GM18870 (cell line): ENCODE measurements around the gene ATXN1.
"Not testable (repeated sequence)": the region's sequence is repeated elsewhere in the genome, so short reads cannot be mapped to it uniquely, and the experiment has no call there.

ENCODE experiments used
- ATAC-seq: cut with Tn5 transposase; IDR thresholded peaks from one replicate; pipeline ENCODE4 v1.9.1; 2021; ENCODE audit warnings: moderate library complexity; ENCODE audit not compliant: unreplicated experiment

The ATXN1 gene

DNA sequence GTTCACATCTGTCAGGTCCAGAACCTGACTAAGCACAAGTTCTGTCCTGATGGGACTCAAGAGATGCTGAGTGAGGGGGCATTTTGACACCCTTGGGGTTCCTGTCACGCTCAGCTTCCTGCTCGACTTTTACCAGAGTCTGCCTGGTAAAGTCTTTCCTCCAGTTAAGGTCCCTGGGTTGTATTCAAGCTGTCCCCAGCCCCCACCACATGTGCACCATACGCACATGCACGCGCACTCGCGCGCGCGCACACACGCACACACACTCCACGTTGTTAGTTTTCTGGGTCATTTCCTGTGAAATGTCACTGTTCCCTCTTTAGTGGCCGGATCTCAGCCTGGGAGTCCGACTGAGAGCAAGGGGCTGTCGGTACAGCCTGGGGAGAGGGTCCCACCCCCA is 356.8 kb downstream of the ATXN1 start:
- no peak for ATAC-seq

DNA sequence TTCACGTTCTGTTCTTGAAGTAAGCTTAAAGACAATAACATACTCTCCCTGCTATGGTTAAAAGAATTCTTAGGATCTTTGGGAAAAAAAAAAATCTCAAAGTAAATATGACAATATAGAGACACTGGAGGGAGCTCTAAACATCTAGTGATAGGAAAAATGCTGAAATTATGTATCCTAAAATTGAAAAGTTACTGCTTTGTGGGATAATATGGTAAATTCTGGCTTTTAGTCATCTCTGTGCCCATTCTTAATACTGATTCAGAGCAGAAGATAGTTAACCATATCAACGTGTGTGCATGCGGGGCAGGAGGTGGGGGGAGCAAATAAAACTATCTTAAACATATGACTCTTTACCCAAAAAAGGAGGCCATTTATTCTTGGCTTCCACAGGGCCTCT is 357.4 kb downstream of the ATXN1 start:
- no peak for ATAC-seq

- ATAC-seq, result no peak
These were observed 358.7 kb downstream of the ATXN1 start for GRCh38 chr6:16402581-16402900.

DNA sequence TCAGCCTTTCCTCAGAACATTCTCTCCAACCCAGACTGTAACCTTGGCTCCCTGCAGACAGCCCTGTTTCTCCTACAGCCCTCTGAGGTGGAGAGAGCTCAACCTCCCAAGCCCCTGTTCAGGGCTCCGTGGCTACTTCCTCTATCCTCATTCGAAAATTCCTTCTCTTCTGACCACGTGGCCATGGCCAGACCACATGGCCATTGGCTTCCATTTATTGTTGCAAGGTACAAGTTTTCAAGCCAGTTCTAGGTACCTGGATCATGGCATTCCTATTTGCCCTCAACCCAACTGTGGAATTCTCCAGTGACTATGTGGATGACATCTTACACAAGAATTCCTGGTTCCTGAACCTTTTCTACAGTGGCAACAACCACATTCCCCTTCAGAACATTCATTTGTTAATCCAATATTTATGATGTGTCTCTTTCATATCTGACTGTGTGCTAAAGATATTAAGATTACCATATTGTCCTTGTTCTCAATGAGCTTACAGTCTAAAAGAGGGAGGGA is 361.0 kb downstream of the ATXN1 start:
- no peak for ATAC-seq

DNA sequence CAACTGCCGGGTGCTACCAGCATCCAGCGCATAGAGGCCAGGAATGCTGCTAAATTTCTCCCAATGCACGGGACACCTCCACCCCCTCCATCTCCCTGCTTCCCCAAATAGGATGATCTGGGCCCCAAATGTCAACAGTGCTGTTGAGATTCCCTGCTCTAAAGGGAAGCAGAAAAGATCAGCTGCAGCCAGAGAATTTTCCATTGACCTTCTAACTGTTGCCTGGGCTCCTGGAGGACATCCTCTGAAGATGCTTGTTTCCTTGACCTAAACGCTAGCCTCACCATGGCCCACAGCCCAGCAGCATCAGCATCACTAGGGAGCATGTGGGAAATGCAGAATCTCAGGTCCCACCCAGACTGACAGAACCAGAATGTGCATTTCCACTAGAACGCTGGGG is 361.6 kb downstream of the ATXN1 start:
- ATAC-seq, result no peak

GRCh38 chr6:16399158-16399557 is 362.1 kb downstream of the ATXN1 start:
- ATAC-seq, result no peak

DNA sequence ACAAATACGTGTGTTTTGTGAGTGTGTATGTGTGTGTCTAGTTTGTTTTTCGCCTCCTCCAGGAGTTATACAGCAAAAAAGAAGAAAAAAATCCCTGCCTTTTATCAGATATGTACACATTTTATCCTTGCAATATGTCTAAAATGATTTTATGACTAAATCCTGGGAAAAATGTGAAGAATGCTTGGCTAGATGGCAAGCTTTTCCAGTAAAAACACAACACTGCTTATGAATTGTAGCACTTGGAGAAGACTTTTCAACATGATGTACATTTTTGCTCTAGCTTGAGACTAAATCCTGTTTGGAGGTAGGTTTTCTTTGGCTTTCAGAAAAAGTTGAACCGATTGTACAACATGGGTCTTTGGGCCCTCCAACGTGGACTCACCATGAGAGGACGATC is 362.7 kb downstream of the ATXN1 start:
- no peak for ATAC-seq

DNA sequence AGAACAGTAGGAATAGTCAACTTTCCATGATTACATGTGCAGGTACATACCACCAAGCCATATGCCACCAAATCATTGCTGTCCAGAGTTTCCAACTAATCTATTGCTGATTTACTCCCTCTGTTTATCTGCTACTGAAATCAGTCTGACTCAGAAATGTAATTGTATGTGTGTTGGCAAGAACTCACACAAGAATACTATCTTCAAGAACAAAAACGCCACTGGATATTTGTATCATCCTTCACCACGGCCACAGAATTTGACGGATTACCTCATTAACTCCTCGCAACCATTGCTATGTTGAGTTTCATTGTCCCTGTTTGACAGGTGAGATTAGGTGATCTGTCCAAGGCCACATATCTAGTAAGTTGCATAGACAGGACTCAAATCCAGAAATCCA is 363.6 kb downstream of the ATXN1 start:
- ATAC-seq, result no peak

- no peak for ATAC-seq
These were observed 364.6 kb downstream of the ATXN1 start for GRCh38 chr6:16396497-16397319.

DNA sequence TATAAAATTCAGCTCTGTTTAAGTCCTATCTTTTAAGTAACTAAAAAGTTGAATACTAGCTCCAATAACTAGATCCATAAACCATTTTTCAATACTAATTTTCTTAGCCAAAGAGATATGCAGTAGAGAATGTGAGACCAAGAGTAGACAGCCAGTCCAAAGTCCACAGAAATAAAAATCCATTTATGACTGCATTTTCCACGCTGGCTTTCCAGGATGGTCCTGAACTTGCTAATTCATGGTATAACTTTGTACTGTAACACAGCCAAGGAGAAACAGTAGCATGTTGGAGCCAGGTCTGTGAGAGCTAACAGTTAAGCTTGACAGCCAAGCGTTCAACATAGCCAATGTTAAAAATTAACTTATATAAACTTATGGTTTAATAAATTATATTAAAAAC is 366.6 kb downstream of the ATXN1 start:
- no peak for ATAC-seq

DNA sequence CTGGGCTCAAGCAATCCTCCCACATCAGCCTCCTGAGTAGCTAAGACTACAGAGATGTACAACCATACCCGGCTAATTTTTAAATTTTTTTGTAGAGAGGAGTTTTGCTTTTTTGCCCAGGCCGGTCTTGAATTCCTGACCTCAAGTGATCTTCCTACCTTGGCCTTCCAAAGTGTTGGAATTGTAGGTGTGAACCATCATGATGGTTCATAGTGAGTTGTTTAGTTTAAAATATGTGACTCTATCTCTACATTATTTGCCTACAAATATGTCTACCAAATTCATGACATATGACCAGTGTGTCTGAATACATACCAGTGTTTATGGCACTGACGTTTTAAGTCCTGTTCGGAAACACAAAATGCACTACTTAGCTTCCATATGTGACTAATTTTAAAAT is 367.9 kb downstream of the ATXN1 start:
- ATAC-seq, result no peak

DNA sequence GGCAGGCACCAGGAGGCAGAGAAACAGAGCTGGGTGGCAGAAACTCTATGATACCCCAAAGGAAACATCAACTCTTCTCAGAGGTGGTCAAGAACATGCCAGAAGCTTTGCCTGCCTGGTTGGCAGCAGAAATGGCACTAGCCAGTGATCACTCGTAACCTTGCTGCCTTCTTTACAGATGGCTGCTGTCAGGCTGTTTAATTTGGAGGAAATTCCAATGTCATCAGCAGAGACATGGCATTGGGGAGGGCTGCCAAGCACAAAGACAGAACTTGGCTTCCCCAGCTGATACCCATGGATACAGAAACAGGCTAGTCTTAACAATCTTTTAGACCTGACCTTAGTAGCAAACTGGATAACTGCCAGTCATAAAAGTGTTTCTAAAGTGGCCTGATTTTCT is 369.2 kb downstream of the ATXN1 start:
- ATAC-seq, result no peak

GRCh38 chr6:16391451-16391912 is 369.8 kb downstream of the ATXN1 start:
- ATAC-seq, result no peak

DNA sequence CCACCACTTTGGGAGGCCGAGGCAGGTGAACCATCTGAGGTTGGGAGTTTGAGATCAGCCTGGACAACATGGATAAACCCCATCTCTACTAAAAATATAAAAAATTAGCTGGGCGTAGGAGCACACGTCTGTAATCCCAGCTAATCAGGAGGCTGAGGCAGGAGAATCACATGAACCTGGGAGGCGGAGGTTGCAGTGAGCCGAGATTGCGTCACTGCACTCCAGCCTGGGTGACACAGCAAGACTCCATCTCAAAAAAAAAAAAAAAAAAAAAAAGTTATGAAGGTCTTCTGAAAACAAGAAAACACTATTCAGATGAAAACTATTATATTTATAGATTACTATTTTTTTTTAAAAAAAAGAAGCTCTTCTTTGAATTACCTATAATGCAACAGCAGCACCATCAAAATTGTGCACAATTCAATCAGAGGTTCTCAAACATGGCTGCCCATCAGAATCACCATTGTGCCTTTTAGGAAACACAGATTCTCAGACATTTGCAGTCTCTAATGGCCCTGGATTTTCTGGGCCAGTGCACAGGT is 370.3 kb downstream of the ATXN1 start:
- ATAC-seq, result not testable (repeated sequence)

DNA sequence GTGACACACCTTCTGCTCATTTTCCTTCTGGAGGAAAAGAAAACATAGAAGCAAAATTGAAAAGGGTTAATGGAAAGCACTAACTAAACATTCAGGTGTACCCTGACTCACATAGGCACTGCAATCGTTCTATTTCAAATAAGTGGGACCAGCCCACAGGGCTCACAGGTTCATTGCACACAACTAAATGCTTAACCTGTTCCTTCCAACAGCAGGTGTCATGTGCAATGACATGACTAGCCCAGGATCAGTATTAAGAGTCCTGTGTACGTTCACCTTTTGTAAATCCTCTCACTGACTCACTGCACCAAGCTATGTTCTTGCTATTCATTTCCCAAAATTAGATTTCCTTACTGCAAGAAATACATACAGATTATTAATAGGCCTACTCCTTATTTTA is 371.6 kb downstream of the ATXN1 start:
- no peak for ATAC-seq

DNA sequence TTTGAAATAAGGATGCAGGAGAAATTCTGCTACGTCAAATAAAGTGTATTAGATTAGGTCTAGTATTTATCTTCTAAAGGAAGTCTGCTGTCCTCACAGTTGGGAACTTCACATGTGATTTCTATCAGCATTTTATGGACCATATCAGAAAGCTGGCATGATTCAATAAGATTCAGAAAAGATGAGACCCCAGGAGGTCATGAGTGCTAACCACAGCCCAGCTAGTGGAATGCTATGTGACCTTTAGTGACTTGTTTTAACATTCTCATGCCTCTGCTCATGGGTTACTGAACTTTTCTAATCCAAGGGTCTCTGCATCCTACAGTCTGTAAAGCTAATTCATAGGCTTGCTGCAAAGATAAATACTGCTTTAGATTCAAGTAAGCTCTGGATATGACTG is 372.8 kb downstream of the ATXN1 start:
- no peak for ATAC-seq

GRCh38 chr6:16386057-16386456 is 375.2 kb downstream of the ATXN1 start:
- no peak for ATAC-seq

DNA sequence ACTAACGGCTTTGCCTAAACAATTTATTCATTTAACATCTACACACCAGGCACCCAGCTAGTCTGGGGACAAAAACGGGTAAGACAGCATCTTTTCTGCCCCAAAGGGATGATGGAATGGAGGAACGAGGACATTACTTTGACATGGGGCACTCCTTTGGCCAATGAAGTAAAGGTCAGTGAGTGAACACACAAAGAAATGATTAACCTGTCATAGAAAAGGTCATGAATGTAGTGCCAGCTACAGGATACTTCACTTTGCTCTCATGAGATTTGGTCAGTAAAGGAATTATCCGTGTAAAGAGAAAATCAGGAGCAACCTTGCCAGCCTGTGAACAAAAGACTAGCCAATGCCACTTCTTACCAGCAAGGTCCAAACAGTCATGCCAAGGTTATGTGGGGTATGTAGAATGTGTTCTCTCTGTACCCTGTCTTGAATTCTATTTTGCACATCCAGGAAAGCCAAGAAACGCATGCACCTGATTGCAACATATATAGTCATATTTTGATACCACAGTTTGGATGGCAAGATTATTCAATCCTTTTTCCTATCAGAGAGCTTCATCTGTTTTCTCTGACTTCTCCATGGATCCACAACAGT is 377.6 kb downstream of the ATXN1 start:
- ATAC-seq, result no peak

DNA sequence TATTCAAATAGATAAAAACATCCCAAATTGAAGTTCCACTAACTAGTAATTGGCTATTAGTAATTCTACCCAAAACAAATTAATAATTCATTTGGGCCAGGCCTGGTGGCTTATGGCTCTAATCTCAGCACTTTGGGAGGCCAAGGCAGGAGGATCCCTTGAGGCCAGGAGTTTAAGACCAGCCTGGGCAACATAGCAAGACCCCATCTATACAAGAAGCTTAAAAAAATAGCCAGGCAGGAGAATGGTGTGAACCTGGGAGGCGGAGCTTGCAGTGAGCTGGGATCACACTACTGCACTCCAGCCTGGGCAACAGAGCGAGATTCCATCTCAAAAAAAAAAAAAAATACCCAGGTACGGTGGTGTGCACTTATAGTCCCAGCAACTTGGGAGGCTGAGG is 379.3 kb downstream of the ATXN1 start:
- not testable (repeated sequence) for ATAC-seq

GRCh38 chr6:16380220-16380809 is 380.9 kb downstream of the ATXN1 start:
- ATAC-seq, result no peak

DNA sequence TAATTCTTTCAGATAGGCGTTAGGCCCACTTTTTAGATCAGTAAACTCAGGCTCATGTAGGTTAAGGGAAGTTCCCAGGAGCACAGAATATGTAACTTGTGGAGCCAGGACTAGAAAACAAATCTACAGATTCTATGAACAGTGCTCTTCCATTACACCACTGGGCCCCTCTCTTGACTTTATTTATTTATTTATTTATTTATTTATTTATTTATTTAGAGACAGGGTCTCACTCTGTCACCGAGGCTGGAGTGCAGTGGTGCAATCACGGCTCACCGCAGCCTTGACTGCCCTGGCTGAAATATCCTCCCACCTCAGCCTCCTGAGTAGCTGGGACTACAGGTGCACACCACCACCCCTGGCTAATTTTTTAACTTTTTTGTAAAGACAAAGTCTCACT is 382.9 kb downstream of the ATXN1 start:
- ATAC-seq, result not testable (repeated sequence)

DNA sequence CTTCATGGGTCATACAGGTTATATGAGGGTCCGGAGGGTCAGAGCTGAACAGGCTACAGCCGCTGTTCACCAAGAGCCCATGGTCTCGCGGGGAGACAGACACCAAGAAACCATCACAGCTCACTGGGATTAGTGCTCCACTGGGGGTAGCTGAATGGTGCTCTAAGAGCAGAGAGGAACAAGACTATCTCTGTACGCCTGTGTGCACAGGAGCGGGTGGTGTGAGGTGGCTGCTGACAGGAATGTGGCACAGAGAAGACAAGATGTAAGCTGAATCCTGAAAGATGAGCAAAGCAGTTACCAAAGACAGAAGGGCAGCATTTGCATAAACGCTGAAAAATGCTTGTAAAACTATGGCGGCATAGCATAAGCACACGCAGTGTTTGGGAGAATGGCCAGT is 383.8 kb downstream of the ATXN1 start:
- ATAC-seq, result no peak
